HepG2 (cell line): ENCODE measurements around the gene ETV3L. TPM values are rescaled to one million over a fixed set of nuclear protein-coding genes. Genes with fewer than 3 reads are reported as not detected.
A peak's percentile ranks its signal among the peaks of the same experiment; 100 is the strongest.

ENCODE experiments used
- AGO2 ChIP-seq: fragments of 200-400 bp; formaldehyde crosslinking; optimal IDR thresholded peaks from 2 replicates; pipeline ENCODE3; 2017; ENCODE audit warnings: mild to moderate bottlenecking, low read depth, low read length, moderate library complexity
- CBX2 ChIP-seq, 2 experiments: fragments of 200-600 bp in 1 of 2; sonication (generic); formaldehyde crosslinking in 1 of 2; IDR thresholded peaks; 2 replicates each; pipeline versions ENCODE4 v1.7.0 to v1.8.1; 2018 to 2022; ENCODE audit warnings: low read depth in 2 of 2, low read length in 1 of 2, mild to moderate bottlenecking in 1 of 2, missing genetic modification reagents in 1 of 2
- ELF1 ChIP-seq: sonication (generic); formaldehyde crosslinking; IDR thresholded peaks from 2 replicates; pipeline ENCODE4 v1.4.0; 2020; ENCODE audit warnings: missing genetic modification reagents
- GZF1 ChIP-seq: sonication (generic); formaldehyde crosslinking; IDR thresholded peaks from 2 replicates; pipeline ENCODE4 v1.5.1; 2020; ENCODE audit warnings: mild to moderate bottlenecking, missing genetic modification reagents
- HES4 ChIP-seq: sonication (generic); formaldehyde crosslinking; IDR thresholded peaks from 2 replicates; pipeline ENCODE4 v1.9.0; 2021; ENCODE audit warnings: mild to moderate bottlenecking, missing genetic modification reagents, borderline replicate concordance
- HMGXB4 ChIP-seq, 2 experiments: sonication (generic) in 1 of 2; formaldehyde crosslinking in 1 of 2; IDR thresholded peaks; 2 replicates each; pipeline versions ENCODE4 v1.4.0 to v1.6.1; 2018 to 2020; ENCODE audit warnings: missing genetic modification reagents in 2 of 2, borderline replicate concordance in 1 of 2, low read depth in 1 of 2, mild to moderate bottlenecking in 1 of 2, missing biosample characterization in 1 of 2
- IRF2 ChIP-seq: IDR thresholded peaks from 2 replicates; pipeline ENCODE4 v1.6.1; 2018; ENCODE audit warnings: missing genetic modification reagents, missing compliant biosample characterization
- KDM2A ChIP-seq: sonication (generic); formaldehyde crosslinking; IDR thresholded peaks from 2 replicates; pipeline ENCODE4 v1.4.0; 2020; ENCODE audit warnings: low read depth, missing genetic modification reagents, borderline replicate concordance
- MEF2D ChIP-seq: sonication (generic); formaldehyde crosslinking; IDR thresholded peaks from 2 replicates; pipeline ENCODE4 v1.5.1; 2020; ENCODE audit warnings: mild to moderate bottlenecking, missing genetic modification reagents
- MIER3 ChIP-seq: IDR thresholded peaks from 2 replicates; pipeline ENCODE4 v1.6.1; 2016; ENCODE audit warnings: missing compliant biosample characterization, borderline replicate concordance
- MTA3 ChIP-seq: sonication (generic); formaldehyde crosslinking; IDR thresholded peaks from 2 replicates; pipeline ENCODE4 v1.4.0; 2020; ENCODE audit warnings: missing genetic modification reagents
- PITX1 ChIP-seq: sonication (generic); formaldehyde crosslinking; IDR thresholded peaks from 2 replicates; pipeline ENCODE4 v1.5.1; 2020; ENCODE audit warnings: mild to moderate bottlenecking, missing genetic modification reagents
- SRSF1 ChIP-seq: fragments of 200-400 bp; formaldehyde crosslinking; optimal IDR thresholded peaks from 2 replicates; pipeline ENCODE3; 2017; ENCODE audit warnings: mild to moderate bottlenecking, low read depth, low read length, moderate library complexity
- TBL1XR1 ChIP-seq: fragments of 150-350 bp; IDR thresholded peaks from 2 replicates; pipeline ENCODE4 v1.6.1; 2014; ENCODE audit warnings: borderline replicate concordance, low read length; ENCODE audit not compliant: partially characterized antibody
- THAP9 ChIP-seq: sonication (generic); formaldehyde crosslinking; IDR thresholded peaks from 2 replicates; pipeline ENCODE4; 2020; ENCODE audit warnings: missing genetic modification reagents, mild to moderate bottlenecking, borderline replicate concordance
- ZBTB8A ChIP-seq: sonication (generic); formaldehyde crosslinking; IDR thresholded peaks from 2 replicates; pipeline ENCODE4 v1.4.0; 2020; ENCODE audit warnings: mild to moderate bottlenecking, low read depth, missing genetic modification reagents, borderline replicate concordance
- ZFAT ChIP-seq: sonication (generic); formaldehyde crosslinking; conservative IDR thresholded peaks from 2 replicates; pipeline ENCODE4 v1.8.1; 2023; ENCODE audit warnings: missing genetic modification reagents, inconsistent platforms
- ZFP36L1 ChIP-seq: sonication (generic); formaldehyde crosslinking; IDR thresholded peaks from 2 replicates; pipeline ENCODE4 v1.8.0; 2022; ENCODE audit warnings: mild to moderate bottlenecking, missing genetic modification reagents, moderate library complexity
- ZNF296 ChIP-seq: sonication (generic); formaldehyde crosslinking; conservative IDR thresholded peaks from 2 replicates; pipeline ENCODE4 v1.5.0; 2020; ENCODE audit warnings: mild to moderate bottlenecking, missing genetic modification reagents
- ZNF343 ChIP-seq: sonication (generic); formaldehyde crosslinking; IDR thresholded peaks from 2 replicates; pipeline ENCODE4 v1.4.0; 2020; ENCODE audit warnings: mild to moderate bottlenecking, missing genetic modification reagents
- ZNF484 ChIP-seq: sonication (generic); formaldehyde crosslinking; IDR thresholded peaks from 2 replicates; pipeline ENCODE4 v1.5.1; 2020; ENCODE audit warnings: mild to moderate bottlenecking, low read depth, missing genetic modification reagents, borderline replicate concordance
- polyA plus RNA-seq, 8 experiments: library from polyadenylated mRNA; depleted of rRNA in 3 of 8; stranded (reverse) in 7 of 8; unstranded in 1 of 8; fragments of >200 nt; fragmentation: Illumina TruSeq in 4 of 8; extraction: Trizol in 4 of 8; gene quantifications; 2 replicates each; pipeline versions ENCODE4 v1.2.1 to v1.2.3, GENCODE V29; 2011 to 2016; ENCODE audit warnings: low read depth in 4 of 8, missing spikeins in 1 of 8, mixed read lengths in 1 of 8; ENCODE audit not compliant: insufficient read depth in 1 of 8
- total RNA-seq, 5 experiments: library from RNA; depleted of rRNA; stranded (reverse); fragments of >200 nt; fragmentation: Illumina TruSeq; extraction: Trizol; gene quantifications; 2 replicates each; pipeline ENCODE4 v1.2.3, GENCODE V29; 2016; ENCODE audit warnings: low read depth in 1 of 5
- TF ChIP-seq, protein P1 (sequence below): conservative IDR thresholded peaks from 2 replicates; pipeline ENCODE4 v1.6.1; 2018; ENCODE audit warnings: missing genetic modification reagents
- TF ChIP-seq, protein P2 (sequence below): sonication (generic); formaldehyde crosslinking; IDR thresholded peaks from 2 replicates; pipeline ENCODE4 v1.8.0; 2022; ENCODE audit warnings: mild to moderate bottlenecking, missing genetic modification reagents

ETV3L gene
- total and polyA plus RNA-seq, 2 of the 13 experiments (the other 11 are each of a cell fraction or from before 2014, with no cell fraction given) = not detected

DNA sequence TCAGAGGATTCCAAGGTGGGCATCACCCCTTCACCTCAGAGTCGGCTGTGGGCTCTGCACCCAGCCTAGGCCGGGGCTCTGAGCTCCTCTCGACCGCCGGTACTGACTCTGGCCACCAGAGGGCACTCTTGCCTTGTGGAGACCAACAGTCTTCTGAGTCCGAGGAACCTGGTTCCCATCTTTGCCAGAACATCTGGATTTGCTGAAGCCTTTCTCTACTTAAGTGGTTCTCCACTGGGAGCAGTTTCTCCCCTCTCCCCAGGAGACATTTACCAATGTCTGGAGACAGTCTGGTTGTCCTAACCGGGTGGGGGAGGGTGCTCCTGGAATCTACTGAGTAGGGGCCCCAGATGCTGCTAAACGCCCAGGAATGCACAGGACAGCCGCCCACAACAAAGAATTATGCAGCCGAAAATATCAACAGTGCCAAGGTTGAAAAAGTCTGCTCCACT, 9.4 kb downstream of the ETV3L start (continued):
- TF ChIP-seq THAP9 (CRISPR knock-in tag) (no peak), KDM2A (CRISPR knock-in tag) (peak; percentile 29; the same call in 1 of the 2 replicates), ZNF484 (CRISPR knock-in tag) (no peak), SRSF1 (no peak), TBL1XR1 (no peak), MIER3 (peak; percentile 36; the same call in 1 of the 2 replicates), MEF2D (no peak), CBX2 (IDR thresholded peaks at IDR 0.05; ENCODE audit: low read depth, low read length) (no peak), CBX2 (CRISPR knock-in tag; IDR thresholded peaks at IDR 0.05; ENCODE audit: low read depth) (no peak), IRF2 (CRISPR knock-in tag) (0 out of 2 replicates have a peak, but pooled peaks have one; percentile 23), ZFAT (CRISPR knock-in tag) (no peak), MTA3 (CRISPR knock-in tag) (no peak), ELF1 (CRISPR knock-in tag) (no peak), GZF1 (no peak), HMGXB4 (CRISPR knock-in tag; IDR thresholded peaks at IDR 0.05; ENCODE audit: borderline replicate concordance in 1 of 2, low read depth in 1 of 2) (peak in 1 of 2 experiments; percentile 32; a peak in 1 of 4 replicates), ZNF296 (CRISPR knock-in tag) (no peak), ZBTB8A (CRISPR knock-in tag) (no peak), ZFP36L1 (no peak), ZNF343 (no peak), HES4 (CRISPR knock-in tag) (no peak), PITX1 (CRISPR knock-in tag) (no peak), AGO2 (no peak)
- TF ChIP-seq, protein P1, sequence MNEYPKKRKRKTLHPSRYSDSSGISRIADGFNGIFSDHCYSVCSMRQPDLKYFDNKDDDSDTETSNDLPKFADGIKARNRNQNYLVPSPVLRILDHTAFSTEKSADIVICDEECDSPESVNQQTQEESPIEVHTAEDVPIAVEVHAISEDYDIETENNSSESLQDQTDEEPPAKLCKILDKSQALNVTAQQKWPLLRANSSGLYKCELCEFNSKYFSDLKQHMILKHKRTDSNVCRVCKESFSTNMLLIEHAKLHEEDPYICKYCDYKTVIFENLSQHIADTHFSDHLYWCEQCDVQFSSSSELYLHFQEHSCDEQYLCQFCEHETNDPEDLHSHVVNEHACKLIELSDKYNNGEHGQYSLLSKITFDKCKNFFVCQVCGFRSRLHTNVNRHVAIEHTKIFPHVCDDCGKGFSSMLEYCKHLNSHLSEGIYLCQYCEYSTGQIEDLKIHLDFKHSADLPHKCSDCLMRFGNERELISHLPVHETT (CRISPR knock-in tag) = no peak
- TF ChIP-seq, protein P2, sequence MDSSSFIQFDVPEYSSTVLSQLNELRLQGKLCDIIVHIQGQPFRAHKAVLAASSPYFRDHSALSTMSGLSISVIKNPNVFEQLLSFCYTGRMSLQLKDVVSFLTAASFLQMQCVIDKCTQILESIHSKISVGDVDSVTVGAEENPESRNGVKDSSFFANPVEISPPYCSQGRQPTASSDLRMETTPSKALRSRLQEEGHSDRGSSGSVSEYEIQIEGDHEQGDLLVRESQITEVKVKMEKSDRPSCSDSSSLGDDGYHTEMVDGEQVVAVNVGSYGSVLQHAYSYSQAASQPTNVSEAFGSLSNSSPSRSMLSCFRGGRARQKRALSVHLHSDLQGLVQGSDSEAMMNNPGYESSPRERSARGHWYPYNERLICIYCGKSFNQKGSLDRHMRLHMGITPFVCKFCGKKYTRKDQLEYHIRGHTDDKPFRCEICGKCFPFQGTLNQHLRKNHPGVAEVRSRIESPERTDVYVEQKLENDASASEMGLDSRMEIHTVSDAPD (CRISPR knock-in tag) = no peak
